ENCODE measurements around the gene POU2F3.

Gene POU2F3

GRCh38 chr11:120350637-120351036, 110.7 kb downstream of the POU2F3 start:
- DNase-seq, result no peak

GRCh38 chr11:120352405-120352804, 112.5 kb downstream of the POU2F3 start:
- no peak for DNase-seq

- DNase-seq, result no peak
Measured at GRCh38 chr11:120354068-120354467, 114.1 kb downstream of the POU2F3 start.

- DNase-seq, result no peak
Measured at GRCh38 chr11:120354779-120355178, 114.8 kb downstream of the POU2F3 start.

- DNase-seq, result no peak
Measured at GRCh38 chr11:120357620-120358019, 117.7 kb downstream of the POU2F3 start.

- DNase-seq, result no peak
Measured at GRCh38 chr11:120358729-120359128, 118.8 kb downstream of the POU2F3 start.

- no peak for DNase-seq
Measured at GRCh38 chr11:120363436-120363835, 123.5 kb downstream of the POU2F3 start.

- DNase-seq, result no peak
Measured at GRCh38 chr11:120365512-120365911, 125.6 kb downstream of the POU2F3 start.
